ENCODE measurements around the gene MLLT3.

- TF ChIP-seq CTCF (IDR thresholded peaks at IDR 0.05 in 8 of 11, conservative IDR thresholded peaks at IDR 0.05 in 3 of 11) (no peak), POLR2A (IDR thresholded peaks at IDR 0.05) (peak in 1 of 3 donors; percentile 58), POLR2AphosphoS5 (IDR thresholded peaks at IDR 0.05) (peak; percentile 91 to 93 (median 92))
These were observed at the start of gene MLLT3 for GRCh38 chr9:20622330-20623020.

Measured in spleen (tissue), 7 donors.